IPS-18c (cell line): ENCODE data around the gene TPM2.
A peak's percentile ranks its signal among the peaks of the same experiment; 100 is the strongest.

Source experiments
- H3K4me3 ChIP-seq: 2 replicates; pipeline ENCODE4 v1.7.0; 2013; ENCODE audit warnings: low read depth, mild to moderate bottlenecking, low read length, moderate library complexity; ENCODE audit not compliant: insufficient read depth
- H3K9me3 ChIP-seq: one replicate; pipeline ENCODE4 v1.6.1; 2013; ENCODE audit warnings: mild to moderate bottlenecking, low read length, moderate library complexity; ENCODE audit not compliant: control insufficient read depth, insufficient read depth

Gene TPM2

GRCh38 chr9:35686222-35687203, 3.2 kb downstream of the TPM2 start:
- Histone ChIP-seq H3K4me3 (no peak overlapping the region), H3K9me3 (no peaks in the 10 kb centered on the region)

GRCh38 chr9:35685506-35685905, 4.2 kb downstream of the TPM2 start:
- Histone ChIP-seq H3K9me3 (no peaks in the 10 kb centered on the region), H3K4me3 (no peak overlapping the region)

GRCh38 chr9:35684921-35685320, 4.8 kb downstream of the TPM2 start:
- H3K4me3 ChIP-seq = no peak overlapping the region
- no peaks in the 10 kb centered on the region for H3K9me3 ChIP-seq

- no peak overlapping the region for H3K4me3 ChIP-seq
- no peaks in the 10 kb centered on the region for H3K9me3 ChIP-seq
Observed at GRCh38 chr9:35683323-35683722, 6.4 kb downstream of the TPM2 start.

- no peaks in the 10 kb centered on the region for H3K9me3 ChIP-seq
- no peak overlapping the region for H3K4me3 ChIP-seq
Observed at GRCh38 chr9:35682520-35683315, 7.0 kb downstream of the TPM2 start.

- H3K9me3 ChIP-seq = no peaks in the 10 kb centered on the region
- H3K4me3 ChIP-seq = no peak overlapping the region
Observed at GRCh38 chr9:35682051-35682450, 7.7 kb downstream of the TPM2 start.

GRCh38 chr9:35681341-35682002, 8.3 kb downstream of the TPM2 start:
- H3K4me3 ChIP-seq = no peak overlapping the region
- no peaks in the 10 kb centered on the region for H3K9me3 ChIP-seq

- H3K4me3 ChIP-seq = no peak overlapping the region
- peaks cover 2% of the 10 kb centered on the region for H3K9me3 ChIP-seq
Observed at GRCh38 chr9:35680331-35681105, 9.2 kb downstream of the TPM2 start.

- no peak overlapping the region for H3K4me3 ChIP-seq
Observed at GRCh38 chr9:35679766-35680330, 9.9 kb downstream of the TPM2 start.

GRCh38 chr9:35679091-35679490, 10.6 kb downstream of the TPM2 start:
- Histone ChIP-seq H3K4me3 (no peak overlapping the region), H3K9me3 (peaks cover 2% of the 10 kb centered on the region)

More at GRCh38 chr9:35679766-35680330, 9.9 kb downstream of the TPM2 start:
- peaks cover 2% of the 10 kb centered on the region for H3K9me3 ChIP-seq

- peak overlapping the region; percentile 64 for H3K4me3 ChIP-seq
- H3K9me3 ChIP-seq = peaks cover 2% of the 10 kb centered on the region
Observed at GRCh38 chr9:35675732-35676392, 13.9 kb downstream of the TPM2 start.

GRCh38 chr9:35675204-35675603, 14.5 kb downstream of the TPM2 start:
- H3K4me3 ChIP-seq = peak overlapping the region; percentile 64

GRCh38 chr9:35674025-35674361, 15.7 kb downstream of the TPM2 start:
- Histone ChIP-seq H3K9me3 (peaks cover 2% of the 10 kb centered on the region), H3K4me3 (no peak overlapping the region)

More at GRCh38 chr9:35675204-35675603, 14.5 kb downstream of the TPM2 start:
- H3K9me3 ChIP-seq = peaks cover 2% of the 10 kb centered on the region

GRCh38 chr9:35673132-35674024, 16.3 kb downstream of the TPM2 start, which contains the start of gene CA9:
TSS of gene CA9 (plus strand) at chr9:35673928. CDS start at chr9:35673960, 32 bp downstream.
- peaks cover 2% of the 10 kb centered on the region for H3K9me3 ChIP-seq
- no peak within 1 kb of the TSS for H3K4me3 ChIP-seq
